ENCODE data around the gene GIGYF2.
"Not testable (repeated sequence)": the region's sequence is repeated elsewhere in the genome, so short reads cannot be mapped to it uniquely, and the experiment has no call there.

The GIGYF2 gene

DNA sequence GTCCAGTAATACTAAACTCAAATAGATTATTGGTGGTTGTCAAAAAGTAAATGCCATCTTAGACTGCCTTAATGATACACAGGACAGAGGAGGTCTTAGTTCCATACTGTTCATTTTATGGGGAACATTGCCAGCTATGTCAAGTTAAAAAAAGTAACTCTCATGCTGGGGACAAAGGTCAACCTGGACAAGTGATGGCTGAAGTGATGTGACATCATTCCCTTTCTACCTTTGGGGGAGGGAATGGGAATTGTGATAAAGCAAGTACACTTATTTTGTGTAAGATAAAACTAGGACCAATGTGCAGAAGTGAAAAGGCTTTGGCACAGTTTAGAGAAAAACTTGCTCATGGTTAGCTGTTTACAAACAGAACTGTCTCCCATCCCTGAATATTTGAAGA lies 148.9 kb downstream of the GIGYF2 start (continued):
- TF ChIP-seq GLIS3 (CRISPR knock-in tag; IDR thresholded peaks at IDR 0.05): no peak

DNA sequence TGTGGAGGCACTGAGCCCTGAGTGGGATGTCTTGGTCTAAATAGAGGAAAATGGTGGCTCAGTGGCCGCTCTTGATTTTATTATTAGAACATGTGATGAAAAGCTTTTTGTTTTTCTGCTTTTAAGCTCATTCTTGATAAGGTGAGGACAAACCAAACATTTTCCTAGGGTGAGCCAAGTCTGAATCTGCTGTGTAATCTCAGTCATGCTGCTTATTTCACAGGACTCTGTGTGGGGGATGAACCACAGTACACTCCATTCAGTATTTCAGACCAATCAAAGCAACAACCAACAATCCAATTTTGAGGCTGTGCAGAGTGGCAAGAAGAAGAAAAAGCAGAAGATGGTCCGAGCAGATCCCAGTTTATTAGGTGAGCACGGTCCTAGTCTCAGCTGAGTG lies 152.9 kb downstream of the GIGYF2 start:
- no peak for ATAC-seq
- TF ChIP-seq BACH2 (CRISPR knock-in tag; IDR thresholded peaks at IDR 0.05; ENCODE audit: borderline replicate concordance) (no peak), TCF4 (CRISPR knock-in tag; IDR thresholded peaks at IDR 0.05; ENCODE audit: borderline replicate concordance) (no peak), ZNF565 (CRISPR knock-in tag; conservative IDR thresholded peaks at IDR 0.05; ENCODE audit: low read depth) (no peak), ZFP30 (CRISPR knock-in tag; IDR thresholded peaks at IDR 0.05) (no peak), GLIS3 (CRISPR knock-in tag; IDR thresholded peaks at IDR 0.05) (no peak), SNAI2 (CRISPR knock-in tag; IDR thresholded peaks at IDR 0.05) (no peak), ESRRG (CRISPR knock-in tag; IDR thresholded peaks at IDR 0.05) (no peak), ZNF8 (CRISPR knock-in tag; IDR thresholded peaks at IDR 0.05) (no peak), ARNTL (CRISPR knock-in tag; IDR thresholded peaks at IDR 0.05; ENCODE audit: borderline replicate concordance, low read depth) (no peak), ZC3H10 (CRISPR knock-in tag; IDR thresholded peaks at IDR 0.05) (no peak), OSR1 (CRISPR knock-in tag; IDR thresholded peaks at IDR 0.05) (no peak), ZNF70 (CRISPR knock-in tag; IDR thresholded peaks at IDR 0.05) (no peak)
- TF ChIP-seq, protein P1, sequence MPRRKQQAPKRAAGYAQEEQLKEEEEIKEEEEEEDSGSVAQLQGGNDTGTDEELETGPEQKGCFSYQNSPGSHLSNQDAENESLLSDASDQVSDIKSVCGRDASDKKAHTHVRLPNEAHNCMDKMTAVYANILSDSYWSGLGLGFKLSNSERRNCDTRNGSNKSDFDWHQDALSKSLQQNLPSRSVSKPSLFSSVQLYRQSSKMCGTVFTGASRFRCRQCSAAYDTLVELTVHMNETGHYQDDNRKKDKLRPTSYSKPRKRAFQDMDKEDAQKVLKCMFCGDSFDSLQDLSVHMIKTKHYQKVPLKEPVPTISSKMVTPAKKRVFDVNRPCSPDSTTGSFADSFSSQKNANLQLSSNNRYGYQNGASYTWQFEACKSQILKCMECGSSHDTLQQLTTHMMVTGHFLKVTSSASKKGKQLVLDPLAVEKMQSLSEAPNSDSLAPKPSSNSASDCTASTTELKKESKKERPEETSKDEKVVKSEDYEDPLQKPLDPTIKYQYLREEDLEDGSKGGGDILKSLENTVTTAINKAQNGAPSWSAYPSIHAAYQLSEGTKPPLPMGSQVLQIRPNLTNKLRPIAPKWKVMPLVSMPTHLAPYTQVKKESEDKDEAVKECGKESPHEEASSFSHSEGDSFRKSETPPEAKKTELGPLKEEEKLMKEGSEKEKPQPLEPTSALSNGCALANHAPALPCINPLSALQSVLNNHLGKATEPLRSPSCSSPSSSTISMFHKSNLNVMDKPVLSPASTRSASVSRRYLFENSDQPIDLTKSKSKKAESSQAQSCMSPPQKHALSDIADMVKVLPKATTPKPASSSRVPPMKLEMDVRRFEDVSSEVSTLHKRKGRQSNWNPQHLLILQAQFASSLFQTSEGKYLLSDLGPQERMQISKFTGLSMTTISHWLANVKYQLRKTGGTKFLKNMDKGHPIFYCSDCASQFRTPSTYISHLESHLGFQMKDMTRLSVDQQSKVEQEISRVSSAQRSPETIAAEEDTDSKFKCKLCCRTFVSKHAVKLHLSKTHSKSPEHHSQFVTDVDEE (CRISPR knock-in tag; IDR thresholded peaks at IDR 0.05): no peak
- TF ChIP-seq, protein P2, sequence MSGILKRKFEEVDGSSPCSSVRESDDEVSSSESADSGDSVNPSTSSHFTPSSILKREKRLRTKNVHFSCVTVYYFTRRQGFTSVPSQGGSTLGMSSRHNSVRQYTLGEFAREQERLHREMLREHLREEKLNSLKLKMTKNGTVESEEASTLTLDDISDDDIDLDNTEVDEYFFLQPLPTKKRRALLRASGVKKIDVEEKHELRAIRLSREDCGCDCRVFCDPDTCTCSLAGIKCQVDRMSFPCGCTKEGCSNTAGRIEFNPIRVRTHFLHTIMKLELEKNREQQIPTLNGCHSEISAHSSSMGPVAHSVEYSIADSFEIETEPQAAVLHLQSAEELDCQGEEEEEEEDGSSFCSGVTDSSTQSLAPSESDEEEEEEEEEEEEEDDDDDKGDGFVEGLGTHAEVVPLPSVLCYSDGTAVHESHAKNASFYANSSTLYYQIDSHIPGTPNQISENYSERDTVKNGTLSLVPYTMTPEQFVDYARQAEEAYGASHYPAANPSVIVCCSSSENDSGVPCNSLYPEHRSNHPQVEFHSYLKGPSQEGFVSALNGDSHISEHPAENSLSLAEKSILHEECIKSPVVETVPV (CRISPR knock-in tag; IDR thresholded peaks at IDR 0.05): no peak
- TF ChIP-seq, protein P3, sequence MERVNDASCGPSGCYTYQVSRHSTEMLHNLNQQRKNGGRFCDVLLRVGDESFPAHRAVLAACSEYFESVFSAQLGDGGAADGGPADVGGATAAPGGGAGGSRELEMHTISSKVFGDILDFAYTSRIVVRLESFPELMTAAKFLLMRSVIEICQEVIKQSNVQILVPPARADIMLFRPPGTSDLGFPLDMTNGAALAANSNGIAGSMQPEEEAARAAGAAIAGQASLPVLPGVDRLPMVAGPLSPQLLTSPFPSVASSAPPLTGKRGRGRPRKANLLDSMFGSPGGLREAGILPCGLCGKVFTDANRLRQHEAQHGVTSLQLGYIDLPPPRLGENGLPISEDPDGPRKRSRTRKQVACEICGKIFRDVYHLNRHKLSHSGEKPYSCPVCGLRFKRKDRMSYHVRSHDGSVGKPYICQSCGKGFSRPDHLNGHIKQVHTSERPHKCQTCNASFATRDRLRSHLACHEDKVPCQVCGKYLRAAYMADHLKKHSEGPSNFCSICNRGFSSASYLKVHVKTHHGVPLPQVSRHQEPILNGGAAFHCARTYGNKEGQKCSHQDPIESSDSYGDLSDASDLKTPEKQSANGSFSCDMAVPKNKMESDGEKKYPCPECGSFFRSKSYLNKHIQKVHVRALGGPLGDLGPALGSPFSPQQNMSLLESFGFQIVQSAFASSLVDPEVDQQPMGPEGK (CRISPR knock-in tag; IDR thresholded peaks at IDR 0.05; ENCODE audit: borderline replicate concordance): no peak
- TF ChIP-seq, protein P4, sequence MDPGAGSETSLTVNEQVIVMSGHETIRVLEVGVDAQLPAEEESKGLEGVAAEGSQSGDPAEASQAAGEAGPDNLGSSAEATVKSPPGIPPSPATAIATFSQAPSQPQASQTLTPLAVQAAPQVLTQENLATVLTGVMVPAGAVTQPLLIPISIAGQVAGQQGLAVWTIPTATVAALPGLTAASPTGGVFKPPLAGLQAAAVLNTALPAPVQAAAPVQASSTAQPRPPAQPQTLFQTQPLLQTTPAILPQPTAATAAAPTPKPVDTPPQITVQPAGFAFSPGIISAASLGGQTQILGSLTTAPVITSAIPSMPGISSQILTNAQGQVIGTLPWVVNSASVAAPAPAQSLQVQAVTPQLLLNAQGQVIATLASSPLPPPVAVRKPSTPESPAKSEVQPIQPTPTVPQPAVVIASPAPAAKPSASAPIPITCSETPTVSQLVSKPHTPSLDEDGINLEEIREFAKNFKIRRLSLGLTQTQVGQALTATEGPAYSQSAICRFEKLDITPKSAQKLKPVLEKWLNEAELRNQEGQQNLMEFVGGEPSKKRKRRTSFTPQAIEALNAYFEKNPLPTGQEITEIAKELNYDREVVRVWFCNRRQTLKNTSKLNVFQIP (CRISPR knock-in tag; IDR thresholded peaks at IDR 0.05; ENCODE audit: borderline replicate concordance, low read depth): no peak

DNA sequence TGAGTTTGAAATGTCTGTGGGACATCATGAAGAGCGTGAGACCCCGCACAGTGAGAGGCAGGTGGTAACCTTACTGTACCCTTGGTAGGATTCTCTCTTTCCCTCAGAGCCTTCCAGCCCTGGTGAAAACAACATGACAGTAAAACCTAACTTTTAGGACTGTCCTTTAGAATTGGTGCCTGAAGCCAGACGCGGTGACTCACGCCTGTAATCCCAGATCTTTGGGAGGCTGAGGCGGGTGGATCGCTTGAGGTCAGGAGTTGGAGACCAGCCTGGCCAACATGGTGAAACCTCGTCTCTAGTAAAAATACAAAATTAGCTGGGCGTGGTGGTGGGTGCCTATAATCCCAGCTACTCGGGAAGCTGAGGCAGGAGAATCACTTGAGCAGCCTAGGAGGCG lies 154.9 kb downstream of the GIGYF2 start:
- ATAC-seq: not testable (repeated sequence)

DNA sequence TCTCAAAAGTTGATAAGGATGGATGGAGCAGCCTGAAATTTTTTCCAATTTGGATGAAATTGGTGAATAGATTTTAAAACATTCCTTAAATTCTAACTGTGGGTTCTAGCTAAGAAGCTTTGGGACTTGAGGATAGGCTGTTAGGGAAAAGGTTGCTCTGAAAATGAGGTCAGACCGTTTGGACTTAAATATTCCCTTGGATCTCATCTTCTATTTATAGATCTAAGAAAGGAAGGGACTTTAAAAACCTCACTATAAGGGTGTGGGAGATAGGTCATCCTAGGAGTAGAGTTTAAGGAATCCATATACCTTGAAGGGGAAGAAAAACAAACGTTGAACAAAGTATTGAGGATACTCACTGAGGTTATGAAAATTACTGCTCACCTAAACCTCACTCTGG lies 155.5 kb downstream of the GIGYF2 start:
- ATAC-seq: no peak
- TF ChIP-seq, protein P2 (CRISPR knock-in tag; IDR thresholded peaks at IDR 0.05): no peak
- TF ChIP-seq BACH2 (CRISPR knock-in tag; IDR thresholded peaks at IDR 0.05; ENCODE audit: borderline replicate concordance) (no peak), OSR1 (CRISPR knock-in tag; IDR thresholded peaks at IDR 0.05) (no peak), GLIS3 (CRISPR knock-in tag; IDR thresholded peaks at IDR 0.05) (no peak), ZFP3 (CRISPR knock-in tag; IDR thresholded peaks at IDR 0.05) (no peak), ZNF8 (CRISPR knock-in tag; IDR thresholded peaks at IDR 0.05) (no peak), ARNTL (CRISPR knock-in tag; IDR thresholded peaks at IDR 0.05; ENCODE audit: borderline replicate concordance, low read depth) (no peak), ISL1 (CRISPR knock-in tag; IDR thresholded peaks at IDR 0.05) (no peak), CSDC2 (CRISPR knock-in tag; IDR thresholded peaks at IDR 0.05) (no peak), SNAI2 (CRISPR knock-in tag; IDR thresholded peaks at IDR 0.05) (no peak), ZFP30 (CRISPR knock-in tag; IDR thresholded peaks at IDR 0.05) (no peak), PPARA (CRISPR knock-in tag; IDR thresholded peaks at IDR 0.05; ENCODE audit: borderline replicate concordance) (no peak), ZNF565 (CRISPR knock-in tag; conservative IDR thresholded peaks at IDR 0.05; ENCODE audit: low read depth) (no peak), TOX (CRISPR knock-in tag; IDR thresholded peaks at IDR 0.05; ENCODE audit: borderline replicate concordance) (no peak)
- TF ChIP-seq, protein P3 (CRISPR knock-in tag; IDR thresholded peaks at IDR 0.05; ENCODE audit: borderline replicate concordance): no peak
- TF ChIP-seq, protein P1 (CRISPR knock-in tag; IDR thresholded peaks at IDR 0.05): no peak

Measured in SK-N-SH treated with all-trans-retinoic acid at 6 μM for 48 hours (cell line).